Activated CD4-positive, CD25-positive, alpha-beta regulatory T cell treated with anti-CD3 and anti-CD28 coated beads, Interleukin-2, amount 50 U/mL, for 72 hours (primary cell): ENCODE measurements around the gene SLC26A1.

Experiments used
- DNase-seq: peaks from one replicate; pipeline ENCODE4 v3.0.0; 2021

The SLC26A1 gene

DNA sequence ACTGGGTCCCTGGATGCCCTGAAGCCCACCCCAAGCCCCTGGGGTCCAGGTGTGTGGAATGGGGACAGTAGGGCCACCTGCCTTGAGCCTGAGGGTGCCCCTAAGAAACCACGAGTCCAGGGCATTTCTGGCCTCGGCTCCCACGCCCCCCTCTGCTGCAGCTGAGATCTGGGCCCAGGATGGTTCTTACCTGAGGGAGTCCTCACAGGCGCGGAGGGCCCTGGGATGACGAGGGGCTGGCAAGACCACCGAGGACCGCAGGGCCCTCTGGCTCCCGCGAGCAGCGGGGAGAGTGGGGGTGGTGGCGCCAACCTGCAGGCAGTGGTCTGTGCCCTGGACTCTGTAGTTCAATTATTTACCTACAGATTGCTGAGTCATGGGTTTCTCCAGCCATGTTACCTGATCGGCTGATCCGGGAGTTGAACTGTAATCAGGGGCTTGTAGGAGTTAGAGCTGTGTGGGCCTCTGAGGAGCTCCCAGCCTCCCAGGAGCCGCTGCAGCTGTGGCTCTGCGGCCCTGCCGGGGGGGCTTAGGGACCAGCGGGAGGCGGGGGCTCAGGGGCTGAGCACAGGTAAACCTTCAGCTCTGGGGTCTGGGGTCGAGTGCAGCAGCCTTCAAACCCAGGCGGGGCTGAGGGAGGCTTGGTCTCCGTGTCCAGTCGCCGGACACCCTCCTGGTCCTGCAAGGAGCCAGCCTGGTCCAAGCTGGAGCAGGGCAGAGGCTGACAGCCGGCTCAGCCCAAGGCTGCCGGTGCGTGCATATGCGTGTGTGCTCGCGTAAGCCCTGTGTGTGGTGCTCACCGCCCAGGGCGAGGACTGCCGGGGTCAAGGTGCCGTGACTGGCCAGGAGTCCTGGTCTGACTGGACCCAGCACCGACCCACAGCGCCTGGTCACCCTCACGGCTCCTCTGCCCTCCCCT, at the start of gene SLC26A1:
TSS of gene SLC26A1 (minus strand) at position 294 of the 919 bp plus-strand sequence. CDS start 1,701 bp downstream, outside the sequence.
- DNase-seq, result no peak

GRCh38 chr4:1042352-1043055, 49.3 kb upstream of the SLC26A1 start:
- no peak for DNase-seq

DNA sequence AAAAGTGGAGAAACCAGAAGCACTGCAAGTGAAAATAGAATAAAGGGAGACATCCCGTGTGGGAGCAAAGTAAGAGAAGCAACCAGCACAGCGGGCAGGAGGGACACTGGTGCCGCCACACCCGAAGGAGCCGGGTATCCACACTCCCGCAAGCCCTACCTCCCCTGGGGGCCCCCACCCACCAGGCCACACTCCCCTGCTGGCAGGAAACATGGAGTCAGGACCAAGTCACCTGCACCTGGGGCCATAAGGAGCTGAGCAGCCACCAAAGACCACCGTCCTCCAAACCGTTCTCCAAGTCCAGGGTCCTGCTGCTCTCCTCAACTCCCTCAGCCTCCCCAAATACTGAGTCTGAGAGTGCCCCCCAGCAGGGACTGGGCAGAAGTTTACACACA, 48.7 kb upstream of the SLC26A1 start:
- no peak for DNase-seq

DNA sequence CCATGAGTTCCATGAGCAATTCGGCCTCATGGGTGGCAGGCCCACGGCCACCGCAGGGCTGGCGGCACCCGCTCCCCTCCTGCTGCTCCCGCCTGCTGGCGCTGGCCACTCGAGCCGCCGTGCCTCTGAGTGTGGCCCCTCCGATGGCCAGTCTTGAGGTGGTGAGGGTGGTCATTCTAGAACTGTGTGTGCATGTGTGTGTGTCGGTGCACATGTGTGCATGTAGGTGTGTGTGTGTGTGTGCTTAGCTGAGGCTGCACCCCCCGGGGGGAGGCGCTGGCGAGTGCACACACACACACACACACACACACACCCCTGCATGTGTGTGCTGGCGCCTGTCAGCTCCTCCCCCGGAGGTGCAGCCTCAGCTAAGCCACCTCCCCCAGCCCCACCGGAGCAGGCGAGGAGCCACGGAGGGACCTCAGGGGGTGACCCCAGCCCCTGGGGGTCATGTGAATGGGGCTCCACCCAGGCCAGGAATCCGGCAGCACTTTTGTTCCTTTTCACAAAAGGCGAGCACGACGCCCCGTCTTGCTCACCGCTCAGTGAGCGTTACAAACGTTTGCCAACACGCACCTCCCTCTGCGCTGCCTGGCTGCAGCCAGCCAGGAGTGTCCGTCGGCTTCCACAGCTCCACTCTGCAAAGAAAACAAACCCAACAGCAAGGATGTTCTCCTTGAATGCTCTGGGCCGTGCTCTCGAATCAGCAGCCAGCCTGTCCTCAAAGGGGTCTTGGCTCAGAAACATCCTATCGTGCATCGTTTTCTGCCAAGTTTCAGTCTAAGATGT, 48.1 kb upstream of the SLC26A1 start:
- no peak for DNase-seq

GRCh38 chr4:1040344-1041146, 47.3 kb upstream of the SLC26A1 start:
- no peak for DNase-seq

- no peak for DNase-seq
Measured at GRCh38 chr4:1039493-1040343, 46.5 kb upstream of the SLC26A1 start.

DNA sequence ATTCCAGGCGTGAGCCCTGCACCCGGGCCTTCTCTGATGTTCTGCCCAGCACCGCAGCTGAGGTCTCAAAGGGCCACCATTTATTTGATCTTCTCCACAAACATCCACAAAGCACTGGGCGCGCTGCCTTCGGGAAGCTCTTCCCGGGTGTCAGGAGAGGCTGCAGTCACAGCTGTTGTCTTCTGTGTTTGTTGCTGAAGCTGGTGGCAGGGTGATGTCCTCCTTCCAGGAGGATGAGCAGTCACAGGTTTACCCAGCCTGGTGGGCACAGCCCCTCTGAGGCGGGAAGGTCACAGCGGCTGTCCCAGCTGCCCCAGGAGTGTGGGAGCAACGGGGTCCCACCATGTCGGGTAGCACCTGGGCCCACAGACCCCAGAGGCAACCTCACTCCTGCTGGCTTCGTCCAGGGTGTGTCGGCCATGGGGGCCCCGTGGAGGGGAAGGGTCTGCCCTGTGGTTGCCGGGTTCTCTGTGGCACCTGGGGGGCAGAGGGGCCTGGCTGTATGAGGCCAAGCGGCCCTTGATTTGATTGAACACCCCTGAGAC, 45.8 kb upstream of the SLC26A1 start:
- no peak for DNase-seq

GRCh38 chr4:1036976-1037810, 44.0 kb upstream of the SLC26A1 start:
- DNase-seq, result no peak

- DNase-seq, result no peak
Measured at GRCh38 chr4:1036095-1036494, 42.9 kb upstream of the SLC26A1 start.

- DNase-seq, result no peak
Measured at GRCh38 chr4:1035510-1035909, 42.3 kb upstream of the SLC26A1 start.

- DNase-seq, result no peak
Measured at GRCh38 chr4:1033840-1034551, 40.8 kb upstream of the SLC26A1 start.

GRCh38 chr4:1032861-1033260, 39.7 kb upstream of the SLC26A1 start:
- no peak for DNase-seq

DNA sequence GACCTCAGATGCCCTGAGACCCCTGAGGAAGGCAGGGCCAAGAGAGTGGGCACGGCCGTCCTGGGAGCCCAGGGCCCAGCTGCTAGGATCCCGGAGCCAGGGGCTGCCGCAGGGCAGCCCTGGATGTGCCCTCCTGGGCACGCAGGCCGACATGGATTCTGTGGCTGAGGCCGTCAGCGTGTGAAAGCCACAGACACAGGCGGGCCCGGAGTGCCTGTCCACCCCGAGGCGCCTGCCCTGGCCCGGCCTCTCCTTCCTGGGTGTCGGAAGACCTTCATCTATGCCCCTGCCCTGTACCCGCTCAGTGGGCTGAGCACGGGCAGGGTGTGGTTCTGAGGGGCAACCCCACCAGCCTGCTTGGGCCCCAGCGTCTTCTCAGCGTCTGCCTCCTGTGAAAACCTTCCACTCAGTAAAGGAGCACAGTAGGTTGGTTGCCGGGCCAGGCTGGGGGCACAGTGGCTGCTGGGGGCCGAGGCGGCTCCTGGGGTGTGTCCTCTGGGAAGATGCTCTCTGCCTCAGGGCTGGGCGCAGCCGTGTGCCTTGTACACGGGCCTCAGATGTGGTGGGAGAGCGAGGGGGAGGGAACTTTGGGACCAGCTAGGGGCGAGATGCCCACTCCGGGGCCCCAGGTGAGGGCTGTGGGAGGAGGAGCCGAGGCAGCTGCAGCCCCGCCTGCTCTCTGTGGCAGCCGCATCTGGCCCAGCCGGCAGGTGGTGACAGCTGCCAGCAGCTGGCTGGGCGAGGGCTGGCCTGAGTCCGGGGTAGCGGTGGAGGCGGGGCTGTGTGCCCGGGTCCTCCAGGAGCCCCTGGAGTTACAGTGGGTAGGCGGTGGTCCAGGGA, 39.0 kb upstream of the SLC26A1 start:
- no peak for DNase-seq

GRCh38 chr4:1031346-1031745, 38.1 kb upstream of the SLC26A1 start:
- DNase-seq, result no peak

- no peak for DNase-seq
Measured at GRCh38 chr4:1030559-1030958, 37.4 kb upstream of the SLC26A1 start.

- DNase-seq, result no peak
Measured at GRCh38 chr4:1030031-1030430, 36.8 kb upstream of the SLC26A1 start.

GRCh38 chr4:1029529-1029928, 36.3 kb upstream of the SLC26A1 start:
- DNase-seq, result no peak

GRCh38 chr4:1028574-1029220, 35.5 kb upstream of the SLC26A1 start:
- no peak for DNase-seq
